IPS-18c (cell line): ENCODE data around the gene ROS1.
"Not testable (repeated sequence)": the region's sequence is repeated elsewhere in the genome, so short reads cannot be mapped to it uniquely, and the experiment has no call there.

Experiments used
- H3K4me3 ChIP-seq: 2 replicates; pipeline ENCODE4 v1.7.0; 2013; ENCODE audit warnings: low read depth, mild to moderate bottlenecking, low read length, moderate library complexity; ENCODE audit not compliant: insufficient read depth
- H3K9me3 ChIP-seq: one replicate; pipeline ENCODE4 v1.6.1; 2013; ENCODE audit warnings: mild to moderate bottlenecking, low read length, moderate library complexity; ENCODE audit not compliant: control insufficient read depth, insufficient read depth

Gene ROS1

DNA sequence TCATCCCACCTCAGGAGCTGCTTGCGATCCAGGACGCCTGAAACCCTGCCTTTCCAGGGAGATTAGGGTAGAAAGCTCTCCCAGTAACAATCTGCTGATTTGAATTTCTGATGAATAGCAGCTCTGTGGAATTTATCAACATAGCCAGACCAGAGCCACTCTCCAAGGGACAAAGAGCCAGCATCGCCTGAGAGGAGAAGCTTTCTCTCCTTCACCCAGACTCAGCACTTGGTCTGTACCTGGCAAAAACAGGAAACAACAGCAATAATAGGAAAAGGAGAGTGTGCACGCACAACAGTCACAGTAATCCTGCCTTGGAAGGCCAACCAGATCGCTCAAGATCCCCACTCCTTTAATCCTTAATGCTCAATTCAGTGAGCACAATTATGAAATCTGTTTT lies 22.3 kb upstream of the ROS1 start:
- no peak overlapping the region for H3K4me3 ChIP-seq
- H3K9me3 ChIP-seq = no peaks in the 10 kb centered on the region

- H3K4me3 ChIP-seq = no peak overlapping the region
- no peaks in the 10 kb centered on the region for H3K9me3 ChIP-seq
Measured at GRCh38 chr6:117446861-117447260, 21.1 kb upstream of the ROS1 start.

DNA sequence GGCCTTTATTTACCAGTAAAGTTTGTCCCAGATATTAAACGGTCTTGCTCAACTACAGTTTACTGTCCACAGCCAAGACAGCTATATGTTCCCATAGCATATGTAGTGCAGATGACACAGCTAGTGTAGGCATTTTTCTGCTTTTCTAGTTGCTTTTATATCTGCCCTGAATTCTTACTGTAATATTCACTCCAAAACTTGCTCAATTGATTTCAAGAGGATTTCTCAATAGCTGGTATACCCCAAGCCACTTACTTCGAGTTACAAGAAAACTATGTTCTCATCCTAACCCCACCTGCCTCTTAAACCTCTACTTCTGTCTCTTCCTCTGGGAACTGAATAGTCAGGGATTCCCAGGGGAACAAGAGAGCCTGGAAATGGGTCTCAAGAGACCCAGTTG lies 18.9 kb upstream of the ROS1 start:
- Histone ChIP-seq H3K4me3 (no peak overlapping the region), H3K9me3 (no peaks in the 10 kb centered on the region)

- H3K9me3 ChIP-seq, H3K4me3 ChIP-seq: not testable (repeated sequence)
Measured at GRCh38 chr6:117442313-117442712, 16.6 kb upstream of the ROS1 start.

DNA sequence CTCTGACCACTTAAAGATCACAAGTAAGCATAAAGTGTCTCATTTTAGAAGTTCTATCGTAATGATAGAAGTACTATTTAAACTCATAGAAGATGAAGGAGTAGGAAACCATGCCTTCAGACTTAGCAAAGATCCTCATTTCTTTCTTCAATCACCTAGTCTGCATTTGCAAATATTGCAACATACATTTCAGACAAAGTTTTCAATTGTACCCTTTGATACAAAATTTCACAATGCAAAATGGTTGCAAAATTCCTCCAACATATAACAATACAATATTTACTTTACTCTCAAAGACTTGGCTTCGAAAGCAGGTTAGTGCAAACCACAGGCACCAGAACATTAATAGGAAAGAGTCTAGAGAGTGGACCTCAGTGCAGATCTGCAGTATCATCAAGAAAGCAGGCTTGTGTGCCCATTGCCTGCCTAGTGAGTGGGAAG lies 16.1 kb upstream of the ROS1 start:
- Histone ChIP-seq H3K9me3 (no peaks in the 10 kb centered on the region), H3K4me3 (no peak overlapping the region)

- Histone ChIP-seq H3K4me3 (no peak overlapping the region), H3K9me3 (no peaks in the 10 kb centered on the region)
Measured at GRCh38 chr6:117440706-117441525, 15.2 kb upstream of the ROS1 start.

DNA sequence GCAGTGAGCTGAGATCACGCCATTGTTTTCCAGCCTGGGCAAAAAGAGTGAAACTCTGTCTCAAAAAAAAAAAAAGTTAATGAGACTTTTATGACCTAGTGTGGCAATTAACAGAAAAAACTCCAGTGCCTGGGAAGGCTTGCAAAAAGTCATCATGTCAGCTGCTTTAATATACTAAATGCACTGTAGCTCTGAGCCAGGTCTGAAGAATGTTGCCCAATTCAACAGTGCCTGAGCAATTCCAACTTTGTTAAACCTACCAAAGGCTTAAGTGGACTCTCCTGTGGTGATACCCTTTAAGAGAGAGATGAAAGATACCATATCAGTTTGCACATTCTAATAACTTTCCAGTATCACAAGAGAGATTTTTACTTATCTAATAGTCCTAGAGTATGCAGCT lies 6.5 kb upstream of the ROS1 start:
- no peak overlapping the region for H3K4me3 ChIP-seq
- no peaks in the 10 kb centered on the region for H3K9me3 ChIP-seq

GRCh38 chr6:117423754-117424153 lies 2.0 kb downstream of the ROS1 start:
- no peaks in the 10 kb centered on the region for H3K9me3 ChIP-seq
- H3K4me3 ChIP-seq = no peak overlapping the region

DNA sequence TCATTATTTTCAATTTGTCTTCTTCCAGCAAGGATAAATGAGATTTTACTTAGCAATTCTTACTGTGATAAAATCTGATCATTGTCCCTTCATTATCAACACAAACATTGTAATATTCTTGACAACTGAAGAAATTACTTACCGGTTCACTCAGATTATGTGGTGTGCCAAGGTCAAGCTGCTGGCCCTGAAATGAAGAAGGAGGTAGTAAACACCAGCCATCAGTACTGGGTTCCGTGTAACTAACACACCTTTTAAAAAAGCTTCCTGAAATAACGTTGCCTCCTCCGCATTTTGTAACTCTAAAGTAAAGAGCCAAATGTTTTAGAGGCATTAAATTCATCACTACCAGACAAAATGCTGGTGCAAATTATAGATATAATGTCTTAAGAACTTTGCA lies 7.4 kb downstream of the ROS1 start:
- H3K9me3 ChIP-seq = no peaks in the 10 kb centered on the region
- H3K4me3 ChIP-seq = no peak overlapping the region

GRCh38 chr6:117417851-117418250 lies 7.9 kb downstream of the ROS1 start:
- Histone ChIP-seq H3K9me3 (no peaks in the 10 kb centered on the region), H3K4me3 (no peak overlapping the region)

- no peak overlapping the region for H3K4me3 ChIP-seq
Measured at GRCh38 chr6:117414770-117415169, 11.0 kb downstream of the ROS1 start.

GRCh38 chr6:117411474-117411873 lies 14.3 kb downstream of the ROS1 start:
- Histone ChIP-seq H3K4me3 (no peak overlapping the region), H3K9me3 (no peaks in the 10 kb centered on the region)

More at GRCh38 chr6:117414770-117415169, 11.0 kb downstream of the ROS1 start:
- H3K9me3 ChIP-seq = no peaks in the 10 kb centered on the region

DNA sequence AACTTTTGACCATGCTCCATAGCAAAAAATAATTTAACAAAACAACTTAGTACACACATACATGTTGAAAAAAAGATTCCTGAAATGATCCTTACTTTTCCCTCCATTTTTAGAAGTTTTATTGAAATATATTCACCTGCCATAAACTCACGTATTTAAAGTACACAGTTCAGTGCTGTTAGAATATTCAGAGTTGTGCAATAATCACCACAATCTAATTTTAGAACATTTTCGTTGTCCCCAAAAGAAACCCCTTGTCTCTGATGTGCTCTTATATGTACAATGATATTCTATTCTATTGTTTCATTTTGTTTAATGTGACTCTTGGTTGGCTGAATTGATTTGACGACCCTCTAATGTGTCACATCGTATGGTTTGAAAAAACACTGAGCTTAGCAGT lies 15.9 kb downstream of the ROS1 start:
- Histone ChIP-seq H3K4me3 (no peak overlapping the region), H3K9me3 (no peaks in the 10 kb centered on the region)

DNA sequence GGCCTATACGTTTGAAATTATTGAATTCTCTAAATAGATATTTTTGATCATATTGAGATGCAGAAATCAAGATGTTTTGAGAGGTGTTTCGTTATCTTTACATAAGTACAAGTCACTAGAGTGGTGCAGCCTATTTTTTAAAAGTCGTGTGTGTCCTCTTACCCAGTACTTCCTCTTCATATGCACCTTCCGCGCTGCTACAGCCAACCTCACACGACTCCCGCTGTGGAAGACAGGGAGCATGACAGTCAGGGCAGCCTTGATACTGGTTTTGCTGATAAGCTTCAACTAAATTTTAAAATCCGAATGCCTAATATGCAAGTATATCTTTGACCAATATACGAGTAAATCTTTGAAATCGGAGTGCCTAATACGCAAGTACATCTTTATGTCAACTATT lies 16.3 kb downstream of the ROS1 start:
- no peaks in the 10 kb centered on the region for H3K9me3 ChIP-seq
- H3K4me3 ChIP-seq = no peak overlapping the region

GRCh38 chr6:117404548-117404947 lies 21.2 kb downstream of the ROS1 start:
- Histone ChIP-seq H3K9me3 (no peaks in the 10 kb centered on the region), H3K4me3 (no peak overlapping the region)

- no peaks in the 10 kb centered on the region for H3K9me3 ChIP-seq
- no peak overlapping the region for H3K4me3 ChIP-seq
Measured at GRCh38 chr6:117401799-117402198, 23.9 kb downstream of the ROS1 start.

DNA sequence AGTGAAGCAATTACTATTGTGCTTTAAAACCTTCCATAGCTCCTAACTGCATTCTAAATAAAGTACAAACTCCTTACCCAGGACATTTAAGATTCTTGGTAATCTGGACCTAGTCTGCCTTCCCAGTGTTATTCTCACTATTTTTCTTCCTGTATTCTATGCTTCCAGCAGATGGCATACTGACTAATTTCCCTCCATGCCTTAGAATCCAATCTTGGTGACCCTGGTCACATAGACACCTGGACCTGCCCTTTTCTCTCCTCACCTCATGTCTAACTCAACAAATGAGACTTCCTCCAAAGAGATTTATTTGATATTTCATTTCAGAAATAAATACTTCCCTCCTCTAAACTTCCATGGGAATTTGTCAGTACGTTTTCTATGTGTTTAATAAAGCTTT lies 25.8 kb downstream of the ROS1 start:
- H3K9me3 ChIP-seq = no peaks in the 10 kb centered on the region

DNA sequence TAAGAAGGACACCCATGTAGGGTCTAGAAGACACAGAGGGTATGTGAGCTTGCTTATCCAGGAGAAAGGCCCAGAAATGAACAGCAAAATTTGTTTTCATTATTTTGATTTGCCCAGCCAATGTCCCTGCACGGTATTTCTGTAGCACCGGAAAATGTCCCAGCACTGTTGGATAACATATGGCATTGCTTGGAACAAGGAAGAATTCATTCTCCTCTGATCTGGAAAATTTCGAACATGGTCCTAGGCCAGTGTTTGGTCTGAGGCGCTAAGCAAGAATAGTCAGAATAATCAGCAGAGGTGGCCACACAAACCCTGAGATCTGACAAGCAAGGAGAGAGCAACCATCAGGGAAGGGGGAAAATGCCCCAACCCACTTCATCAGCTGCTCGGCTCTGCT lies 26.6 kb downstream of the ROS1 start:
- no peaks in the 10 kb centered on the region for H3K9me3 ChIP-seq
- no peak overlapping the region for H3K4me3 ChIP-seq

More for the DNA sequence above, 25.8 kb downstream of the ROS1 start:
- H3K4me3 ChIP-seq = no peak overlapping the region
